NCI-H526 treated with DMSO at 0.1 percent for 48 hours (cell line): Measurements from ENCODE around the gene TTC28.
"Not testable (repeated sequence)": the region's sequence is repeated elsewhere in the genome, so short reads cannot be mapped to it uniquely, and the experiment has no call there.

ENCODE experiments used
- DNase-seq: peaks from one replicate; lab custom pipeline; 2025; lab: John Stamatoyannopoulos, UW

The TTC28 gene

GRCh38 chr22:28679611-28680287 is at the start of gene TTC28:
TTC28 (minus strand) TSS chr22:28679840; CDS start chr22:28679723, 117 bp downstream.
- not testable (repeated sequence) for DNase-seq

GRCh38 chr22:28728621-28729313 is 49.1 kb upstream of the TTC28 start:
- no peak for DNase-seq

- DNase-seq = no peak
These were observed 48.4 kb upstream of the TTC28 start for GRCh38 chr22:28728002-28728401.

- no peak for DNase-seq
These were observed 38.4 kb upstream of the TTC28 start for GRCh38 chr22:28718044-28718443.

GRCh38 chr22:28716686-28717085 is 37.0 kb upstream of the TTC28 start:
- no peak for DNase-seq

- no peak for DNase-seq
These were observed 36.0 kb upstream of the TTC28 start for GRCh38 chr22:28715611-28716010.

- DNase-seq = no peak
These were observed 34.5 kb upstream of the TTC28 start for GRCh38 chr22:28714043-28714628.

- DNase-seq = no peak
These were observed 32.5 kb upstream of the TTC28 start for GRCh38 chr22:28711820-28712777.

- no peak for DNase-seq
These were observed 31.7 kb upstream of the TTC28 start for GRCh38 chr22:28711341-28711740.

GRCh38 chr22:28710576-28711191 is 31.0 kb upstream of the TTC28 start:
- DNase-seq = no peak

- DNase-seq = no peak
These were observed 30.5 kb upstream of the TTC28 start for GRCh38 chr22:28710107-28710506.

GRCh38 chr22:28706845-28707244 is 27.2 kb upstream of the TTC28 start:
- no peak for DNase-seq

GRCh38 chr22:28703436-28703835 is 23.8 kb upstream of the TTC28 start:
- no peak for DNase-seq

GRCh38 chr22:28702891-28703290 is 23.3 kb upstream of the TTC28 start:
- DNase-seq = no peak

- not testable (repeated sequence) for DNase-seq
These were observed 13.6 kb upstream of the TTC28 start for GRCh38 chr22:28693041-28693760.

- not testable (repeated sequence) for DNase-seq
These were observed 10.2 kb upstream of the TTC28 start for GRCh38 chr22:28689796-28690195.

- DNase-seq = not testable (repeated sequence)
These were observed 3.3 kb upstream of the TTC28 start for GRCh38 chr22:28682966-28683365.

GRCh38 chr22:28680813-28681490 is 1.3 kb upstream of the TTC28 start:
- not testable (repeated sequence) for DNase-seq

GRCh38 chr22:28678778-28679610 is 646 bp downstream of the TTC28 start:
- DNase-seq = not testable (repeated sequence)
